HG02798 (cell line): ENCODE results near the gene PIGV.

Experiments used
- ATAC-seq: cut with Tn5 transposase; IDR thresholded peaks from one replicate; pipeline ENCODE4 v1.9.1; 2021; ENCODE audit warnings: mild to moderate bottlenecking; ENCODE audit not compliant: unreplicated experiment, poor library complexity

Gene PIGV

DNA sequence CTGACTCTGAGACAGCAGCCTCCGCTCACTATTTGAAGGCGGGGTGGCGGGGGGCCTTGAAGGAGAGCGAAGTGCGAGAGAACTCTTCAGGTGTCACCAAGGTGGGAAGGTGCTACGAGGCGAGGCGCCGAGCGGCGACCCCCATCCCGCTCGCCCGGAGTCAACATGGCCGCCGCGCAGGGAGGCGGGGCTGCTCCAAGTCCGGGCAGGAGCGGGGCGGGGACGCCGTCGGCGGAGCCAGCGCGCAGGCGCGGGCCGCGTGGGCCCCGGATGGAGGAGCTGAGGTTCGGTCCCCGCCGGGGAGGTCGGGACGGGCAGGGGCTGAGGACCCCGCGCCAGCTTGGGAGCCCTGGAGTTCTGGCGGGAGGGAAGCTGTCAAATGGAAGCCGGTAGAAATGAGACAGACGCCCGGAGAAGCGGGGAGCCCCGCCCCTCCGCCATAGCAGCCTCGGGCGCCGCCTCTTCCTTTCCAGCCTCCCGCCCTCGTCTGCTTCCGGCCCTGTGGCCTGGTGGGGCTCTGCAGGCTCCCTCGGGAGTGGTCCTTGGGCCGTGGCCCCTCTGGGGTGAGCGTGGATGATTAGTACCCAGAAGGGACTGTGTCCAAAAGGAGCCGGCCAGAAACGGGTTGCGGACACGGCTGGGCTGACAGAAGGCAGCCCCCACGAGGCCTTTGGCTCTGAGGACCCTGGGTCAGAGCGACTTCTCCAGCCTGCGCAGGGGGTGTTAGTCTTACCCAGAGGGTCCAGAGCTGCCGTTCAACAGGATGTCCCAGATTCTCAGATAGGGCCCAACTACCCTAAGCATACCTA lies at the start of gene PIGV:
Gene PIGV, plus strand, starts transcription at position 245 of the 809 bp plus-strand sequence. CDS start 2,866 bp downstream, outside the sequence.
- ATAC-seq: peak; percentile 79

DNA sequence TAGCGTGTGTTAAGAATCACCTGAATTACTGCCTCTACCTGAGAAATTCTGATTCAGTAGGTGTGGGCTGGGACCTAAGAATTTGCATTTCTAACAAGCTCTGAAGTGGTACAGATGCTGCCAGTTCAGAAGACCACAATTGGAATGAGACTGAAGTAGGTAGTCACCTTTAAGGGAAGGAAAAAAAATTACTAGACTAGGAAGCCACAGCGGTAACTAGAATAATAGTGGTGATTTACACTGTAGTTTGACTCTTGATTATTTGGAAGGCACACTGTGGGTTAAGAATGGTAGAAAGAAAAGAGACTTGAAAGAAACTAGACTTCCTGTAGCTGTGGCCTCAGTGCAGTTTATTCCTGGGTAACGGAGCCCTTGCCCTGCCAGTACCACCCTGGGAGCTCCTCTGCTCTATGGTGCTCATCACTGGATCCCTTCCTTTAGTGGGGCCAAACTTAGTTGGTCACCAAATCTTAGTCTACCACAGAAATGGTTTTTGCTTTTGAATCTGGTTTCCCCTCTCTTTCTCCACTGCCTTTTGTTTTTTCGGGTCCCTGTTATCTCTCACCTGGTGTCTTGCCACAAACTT lies 48.3 kb upstream of the PIGV start:
- no peak for ATAC-seq

DNA sequence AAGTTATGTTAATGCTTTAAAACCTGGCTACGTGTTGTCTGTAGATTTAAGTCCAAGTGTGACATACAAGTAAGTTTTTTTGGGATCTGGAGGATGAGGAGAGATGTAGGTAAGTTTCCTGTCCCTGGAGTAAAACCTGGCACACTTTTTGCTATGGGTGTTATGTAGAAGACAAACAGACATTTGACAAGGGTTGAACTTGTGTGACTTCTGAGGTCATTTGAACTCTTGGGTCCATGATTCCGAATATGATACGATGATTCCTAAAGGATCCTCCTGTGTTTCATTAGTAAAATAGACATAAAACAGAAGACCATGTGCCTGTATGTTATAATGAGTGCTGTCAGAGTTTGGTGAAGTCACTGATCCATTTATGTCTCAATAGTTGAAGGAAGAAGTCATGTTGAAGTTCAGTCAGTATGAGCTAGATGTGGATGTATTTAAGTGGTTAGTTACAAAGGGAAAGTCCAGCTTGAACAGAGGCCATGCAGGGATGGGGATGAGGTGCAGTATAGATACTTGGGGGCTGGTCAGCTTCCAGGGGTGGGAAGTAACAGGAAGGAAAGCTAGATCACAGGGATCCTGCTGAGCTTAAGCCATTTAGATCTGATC lies 47.6 kb upstream of the PIGV start:
- ATAC-seq: no peak

DNA sequence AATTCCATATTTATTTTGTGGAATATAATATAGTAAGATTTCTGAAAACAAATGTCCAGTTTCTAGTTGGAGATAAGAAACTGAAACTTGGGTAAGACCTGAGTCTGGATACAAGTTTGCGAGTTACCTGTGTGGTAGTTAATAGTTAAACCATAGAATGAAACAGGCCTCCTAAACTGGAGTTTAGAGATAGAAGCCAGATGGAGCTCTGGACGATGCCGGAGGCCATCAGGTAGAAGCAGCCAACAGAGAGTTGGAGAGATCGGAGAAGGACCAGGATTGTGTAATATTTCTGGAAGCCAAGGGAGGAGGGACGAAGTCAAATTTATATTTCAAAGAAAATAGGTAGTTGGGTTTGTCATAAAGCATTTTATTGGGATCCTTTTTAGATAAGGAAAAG lies 46.8 kb upstream of the PIGV start:
- no peak for ATAC-seq

DNA sequence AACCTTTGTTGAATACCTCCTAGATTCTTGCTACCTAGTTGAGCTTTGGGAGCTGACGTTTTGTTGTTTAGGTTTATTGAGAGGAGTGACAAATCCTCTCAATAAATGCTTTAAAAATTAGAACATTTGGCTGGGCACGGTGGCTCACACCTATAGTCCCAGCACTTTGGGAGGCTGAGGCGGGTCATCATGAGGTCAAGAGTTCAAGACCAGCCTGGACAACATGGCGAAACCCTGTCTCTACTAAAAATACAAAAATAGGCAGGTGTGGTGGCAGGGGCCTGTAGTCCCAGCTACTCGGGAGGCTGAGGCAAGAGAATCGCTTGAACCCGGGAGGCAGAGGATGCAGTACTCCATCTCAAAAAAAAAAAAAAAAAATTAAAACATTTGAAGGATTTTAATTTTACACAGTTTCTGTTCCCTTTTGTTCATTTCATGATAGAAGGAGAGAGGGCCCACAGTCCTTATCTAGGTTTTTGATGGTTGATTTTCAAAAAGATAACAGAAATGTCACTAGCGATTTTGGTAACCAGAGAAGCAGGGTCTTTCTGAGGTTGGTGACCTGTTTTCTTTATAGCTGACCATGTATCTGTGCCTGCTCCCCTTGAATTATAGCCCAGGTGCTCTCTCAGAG lies 44.2 kb upstream of the PIGV start:
- ATAC-seq: no peak

DNA sequence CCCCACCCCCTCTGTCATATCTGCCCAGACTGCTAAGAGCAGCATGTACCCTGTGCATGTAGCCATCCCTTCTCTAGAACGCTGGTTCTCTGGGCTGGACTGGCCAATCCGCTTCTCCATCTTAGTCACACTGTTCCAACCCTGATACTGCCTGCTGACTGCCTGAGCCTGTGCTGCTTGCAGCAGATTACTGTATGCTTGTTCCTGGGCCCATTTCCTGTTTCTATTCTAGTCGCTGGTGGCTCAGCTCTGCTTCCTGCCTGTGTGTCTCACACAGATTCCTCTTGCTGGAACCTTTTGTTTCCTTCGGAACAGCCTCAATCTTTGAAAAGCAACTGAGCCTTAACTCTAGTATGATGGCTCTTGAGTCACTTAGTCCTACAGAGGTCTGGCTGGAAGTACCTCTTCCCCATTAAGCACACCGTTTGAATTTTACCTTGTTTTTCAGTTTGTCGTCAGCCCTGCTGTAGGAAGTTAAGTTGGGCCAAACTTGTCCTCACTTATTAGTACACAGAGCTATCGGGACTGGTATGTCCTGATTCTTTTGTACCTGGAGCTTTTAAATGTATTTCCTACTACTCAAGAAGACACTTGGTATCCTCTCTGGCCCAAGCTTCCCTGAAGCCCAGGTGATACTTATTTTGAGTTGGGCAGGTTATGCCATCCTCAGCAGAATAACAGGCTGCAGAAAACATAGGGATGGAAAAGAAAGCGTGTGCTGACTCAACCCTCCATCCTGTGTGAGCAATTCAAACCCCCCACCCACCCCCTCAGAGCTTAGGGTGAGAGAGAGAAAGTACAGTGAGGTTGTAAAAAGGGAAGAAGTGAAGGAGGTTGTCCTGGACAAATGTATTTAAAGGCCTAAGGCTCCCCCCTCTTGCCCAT lies 43.4 kb upstream of the PIGV start:
- ATAC-seq: peak; percentile 96

DNA sequence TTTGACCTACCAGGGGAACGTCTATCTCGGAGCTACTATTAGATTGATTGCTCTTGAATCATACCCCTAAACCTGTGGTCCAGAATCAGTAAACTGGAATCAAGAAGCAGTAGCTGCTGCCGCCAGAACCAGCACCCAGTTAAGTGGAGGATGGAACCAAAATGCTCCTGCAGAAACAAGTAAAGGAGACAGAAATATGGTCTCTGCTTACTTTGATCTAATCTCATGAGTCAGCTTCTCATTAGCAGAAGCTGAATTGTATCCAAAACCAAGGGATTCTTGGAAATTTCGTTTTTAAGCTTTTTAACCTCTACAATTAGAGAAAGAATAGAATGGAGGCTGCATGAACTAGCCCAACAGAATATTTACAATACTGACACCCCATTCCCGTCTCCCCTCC lies 42.6 kb upstream of the PIGV start:
- ATAC-seq: no peak

DNA sequence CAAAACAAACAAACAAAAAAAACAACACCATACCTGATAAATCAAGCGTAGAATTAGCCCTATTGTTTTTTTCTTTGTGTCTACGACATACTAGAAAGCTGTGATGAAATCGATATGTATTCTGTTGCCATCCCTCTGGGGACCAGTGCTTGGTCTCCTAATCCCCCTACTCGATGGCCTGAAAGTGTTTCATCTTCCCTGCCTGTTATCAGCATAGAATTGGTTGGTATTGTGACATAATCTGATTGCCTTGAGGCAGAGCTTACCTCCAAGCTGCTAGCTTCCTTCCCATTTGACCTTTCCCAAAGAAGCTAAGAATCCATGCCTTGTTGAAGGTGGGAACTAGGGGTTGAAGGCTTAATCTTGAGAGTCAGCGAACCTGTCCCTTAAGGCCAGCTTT lies 40.7 kb upstream of the PIGV start:
- no peak for ATAC-seq

DNA sequence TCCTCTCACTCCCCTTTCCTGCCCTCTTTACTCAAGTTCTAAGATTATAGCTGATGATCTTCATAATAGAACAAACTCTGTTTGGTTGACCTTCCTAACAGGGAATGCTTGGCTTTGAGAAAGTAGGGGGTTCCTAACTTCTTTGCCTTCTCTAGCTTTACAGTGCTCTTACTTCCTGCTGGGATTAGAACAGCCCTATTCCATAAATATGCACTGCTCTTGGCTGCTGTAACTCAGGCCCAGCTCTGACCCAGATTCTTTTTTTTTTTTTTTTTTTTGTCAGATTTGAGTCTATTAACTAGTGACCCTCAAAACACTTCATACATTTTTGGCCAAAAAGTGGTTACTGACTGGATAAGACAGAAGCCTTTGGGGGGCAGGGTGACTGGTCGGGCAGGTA lies 39.4 kb upstream of the PIGV start:
- ATAC-seq: no peak

DNA sequence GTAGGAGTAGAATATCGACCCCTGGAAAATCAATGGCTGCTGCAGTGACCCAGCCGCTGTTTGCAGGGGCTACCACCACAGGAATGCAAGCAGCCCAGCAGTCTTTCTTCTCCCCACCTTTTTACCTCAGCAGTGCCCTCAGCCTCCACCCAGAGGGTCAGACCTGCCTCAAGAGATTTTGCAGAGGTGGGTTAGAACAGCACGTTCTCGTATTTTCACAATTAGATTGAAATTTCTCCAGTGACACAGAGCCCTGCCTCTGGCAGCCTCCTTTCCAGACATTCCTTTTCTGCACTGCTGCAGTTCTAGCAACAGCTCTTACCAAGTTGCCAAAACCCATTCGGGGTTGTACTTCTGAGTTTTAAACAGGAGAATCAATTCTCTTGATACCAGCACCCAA lies 38.3 kb upstream of the PIGV start:
- ATAC-seq: no peak

DNA sequence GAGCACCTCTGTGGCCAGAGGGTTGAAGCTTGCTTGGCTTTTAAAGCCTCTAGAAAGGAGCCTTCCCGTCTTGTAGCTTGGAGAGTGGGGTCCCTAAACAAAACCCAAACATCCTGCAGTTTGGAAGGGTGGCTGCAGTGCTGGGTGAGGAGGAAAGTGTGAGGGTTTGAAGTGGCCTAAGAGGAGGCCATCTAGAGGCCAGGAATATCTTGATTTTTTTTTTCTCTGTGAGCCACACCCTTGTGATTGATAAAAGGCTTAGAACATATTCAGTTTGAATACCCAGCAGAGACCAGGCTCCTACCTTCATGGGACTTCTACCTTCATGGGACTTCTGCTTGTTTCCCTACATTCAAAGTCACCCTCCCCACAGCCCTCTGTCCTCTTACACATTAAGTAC lies 37.3 kb upstream of the PIGV start:
- no peak for ATAC-seq

DNA sequence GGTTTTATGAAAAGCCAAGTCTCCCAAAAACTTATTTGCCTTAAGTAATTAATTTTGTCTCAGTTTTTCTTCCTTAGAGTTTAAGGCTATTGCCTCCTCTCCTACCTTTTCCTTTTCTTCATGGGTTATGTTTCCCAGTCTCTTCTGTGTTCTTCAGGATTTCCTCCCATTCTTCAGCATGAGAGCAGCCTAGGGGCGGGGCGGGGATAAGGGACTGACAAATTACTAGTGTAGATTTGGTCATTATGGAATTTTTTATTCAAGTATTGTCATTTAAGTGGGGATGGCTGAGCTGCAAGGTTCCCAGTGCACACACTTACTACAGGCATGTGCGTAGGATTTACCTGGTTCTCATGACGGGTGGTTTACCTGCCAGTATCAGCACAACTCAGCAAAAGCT lies 35.2 kb upstream of the PIGV start:
- no peak for ATAC-seq

DNA sequence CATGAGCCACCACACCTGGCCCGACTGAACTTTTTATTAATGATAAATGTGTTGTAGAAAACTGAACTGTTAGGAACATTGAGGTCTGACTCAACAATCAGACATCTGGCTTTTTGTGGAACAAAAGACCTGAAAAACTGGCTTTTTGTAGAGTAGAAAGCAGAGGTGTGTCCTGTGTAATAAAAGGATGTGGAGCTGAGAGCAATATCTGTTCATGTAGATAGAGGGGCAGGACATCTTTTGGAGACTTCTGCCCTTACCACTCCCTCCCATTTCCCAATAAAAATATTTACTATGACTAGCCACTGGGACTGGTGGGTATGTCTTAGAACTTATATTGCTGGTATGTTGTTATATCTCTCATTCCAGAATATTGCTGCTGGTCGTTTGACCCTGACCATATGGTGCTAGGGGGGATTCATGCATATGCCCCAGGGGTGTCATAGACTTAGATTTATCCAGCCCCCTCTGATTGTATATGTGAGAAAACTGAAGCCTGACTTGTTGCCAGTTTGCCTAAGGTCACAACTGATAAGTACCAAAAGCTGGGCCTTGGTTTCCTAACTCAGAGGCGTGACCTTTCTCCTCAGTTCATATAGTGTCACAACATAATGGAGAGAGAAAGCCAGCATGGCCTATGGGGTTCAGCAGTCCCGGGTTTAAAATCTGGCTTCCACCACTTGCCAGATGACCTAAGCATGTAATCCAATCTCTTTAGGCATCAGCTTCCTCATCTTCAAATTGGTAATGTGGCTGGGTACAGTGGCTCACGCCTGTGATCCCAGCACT lies 33.5 kb upstream of the PIGV start:
- ATAC-seq: no peak

DNA sequence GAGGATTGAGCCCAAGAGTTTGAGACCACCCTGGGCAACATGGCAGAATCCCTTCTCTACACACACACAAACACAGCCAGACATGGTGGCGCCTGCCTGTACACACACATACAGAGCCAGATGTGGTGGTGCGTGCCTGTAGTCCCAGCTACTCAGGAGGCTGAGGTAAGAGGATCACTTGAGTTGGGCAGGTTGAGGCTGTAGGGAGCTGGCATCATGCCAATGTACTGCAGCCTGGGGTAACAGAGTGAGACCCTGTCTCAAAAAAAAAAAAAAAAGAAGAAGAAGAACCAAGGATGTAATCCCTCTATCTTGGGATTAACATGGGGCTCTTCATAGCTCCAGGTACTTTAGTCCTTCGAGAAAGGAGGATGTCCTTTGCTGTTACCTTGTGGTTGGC lies 29.4 kb upstream of the PIGV start:
- ATAC-seq: no peak

DNA sequence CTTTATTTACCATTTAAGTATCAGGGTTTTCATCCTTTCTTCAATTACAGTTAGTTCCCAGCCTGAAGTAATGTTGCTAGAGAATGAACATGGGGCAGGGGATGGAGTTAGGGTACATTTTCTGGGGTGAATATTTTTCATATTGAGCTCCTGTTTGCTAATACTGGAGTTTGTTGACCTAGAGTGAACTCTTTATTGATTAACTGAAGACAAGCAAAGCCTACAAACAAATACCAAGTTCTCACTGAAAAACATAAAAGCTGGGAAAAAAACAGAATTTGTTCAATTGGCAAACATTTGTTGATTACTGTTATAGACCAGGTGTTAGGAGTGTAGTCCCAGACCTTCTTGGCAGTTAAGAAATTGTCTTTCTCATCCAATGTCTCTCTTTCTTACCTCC lies 28.2 kb upstream of the PIGV start:
- no peak for ATAC-seq

DNA sequence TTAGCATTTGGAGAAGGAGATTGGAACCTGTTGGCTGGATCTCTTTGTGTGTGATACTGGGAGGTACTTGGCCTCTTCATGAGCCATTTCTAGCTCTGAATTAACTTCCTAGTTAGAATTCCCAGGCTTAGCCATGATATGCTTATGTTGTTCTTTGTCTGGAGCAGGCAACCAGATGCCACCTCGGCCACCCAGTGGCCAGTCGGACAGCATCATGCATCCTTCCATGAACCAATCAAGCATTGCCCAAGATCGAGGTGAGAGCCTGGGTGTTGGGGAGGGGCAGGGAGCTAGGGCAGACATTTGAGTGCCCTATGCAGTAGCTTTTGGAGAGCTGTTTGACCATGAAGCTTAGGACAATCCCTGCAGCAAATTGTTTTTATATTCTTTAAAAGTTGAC lies 26.5 kb upstream of the PIGV start:
- no peak for ATAC-seq

DNA sequence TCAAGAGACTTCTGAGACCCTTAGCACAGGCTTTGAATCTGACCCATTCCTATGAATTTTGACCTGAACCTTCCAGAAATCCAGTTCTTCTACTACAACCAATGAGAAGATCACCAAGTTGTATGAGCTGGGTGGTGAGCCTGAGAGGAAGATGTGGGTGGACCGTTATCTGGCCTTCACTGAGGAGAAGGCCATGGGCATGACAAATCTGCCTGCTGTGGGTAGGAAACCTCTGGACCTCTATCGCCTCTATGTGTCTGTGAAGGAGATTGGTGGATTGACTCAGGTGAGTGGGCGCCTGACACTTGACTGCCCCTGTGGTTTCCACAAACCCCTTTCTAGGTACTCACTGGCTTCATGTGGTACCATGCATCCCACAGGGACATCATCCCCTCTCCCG lies 20.0 kb upstream of the PIGV start:
- ATAC-seq: no peak

DNA sequence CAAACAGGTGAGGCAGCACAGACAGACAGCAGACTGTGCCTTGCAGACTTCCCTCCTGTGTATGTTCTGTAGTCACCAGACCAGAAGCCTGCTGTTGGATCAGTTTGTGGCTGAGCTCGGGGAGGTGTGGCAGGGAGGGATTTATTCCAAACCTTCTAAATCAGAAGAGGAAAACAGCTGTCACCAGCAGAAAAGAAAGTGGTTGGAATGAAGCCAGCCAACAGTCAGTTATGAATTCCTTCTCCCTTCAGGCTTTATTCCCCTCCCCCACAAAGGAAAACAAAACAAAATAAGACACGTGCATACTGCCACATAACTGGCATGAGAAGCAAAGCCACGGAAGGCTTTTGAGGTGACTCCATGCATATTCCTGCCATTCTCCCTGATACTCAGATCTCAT lies 19.0 kb upstream of the PIGV start:
- ATAC-seq: no peak

DNA sequence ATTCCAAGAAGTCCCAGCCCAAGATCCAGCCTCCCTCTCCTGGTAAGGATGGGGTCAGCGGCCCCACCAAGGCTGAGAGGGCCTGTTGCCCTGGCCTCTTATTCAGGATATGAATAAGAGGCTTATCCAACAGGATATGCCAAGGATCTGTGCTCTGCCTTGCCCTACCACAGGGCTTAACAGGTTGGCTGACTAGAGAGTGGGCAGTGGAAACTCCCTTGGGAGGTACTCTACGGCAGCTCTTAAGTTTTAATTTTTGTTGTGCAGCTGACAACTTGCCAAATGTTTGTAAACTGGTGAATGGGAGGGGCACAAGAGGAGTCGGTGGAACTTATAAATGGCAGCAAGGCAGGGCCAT lies 16.5 kb upstream of the PIGV start:
- ATAC-seq: no peak
